Astrocyte of the cerebellum (primary cell): ENCODE results near the gene ZSWIM1.
A peak's percentile ranks its signal among the peaks of the same experiment; 100 is the strongest.

Source experiments
- DNase-seq: peaks from one replicate; pipeline ENCODE4 v3.0.0-alpha.2; 2011; ENCODE audit warnings: low read depth
- H3K4me3 ChIP-seq: 2 replicates; pipeline ENCODE4 v1.5.1; 2011; ENCODE audit warnings: mild to moderate bottlenecking, low read depth, low read length, moderate library complexity
- in situ Hi-C: cut with HindIII; loops from 2 replicates; pipeline ENCODE4 v1.10.0; 2017; ENCODE audit warnings: low sequenced_read_pairs
- TF ChIP-seq, protein P1 (sequence below): IDR thresholded peaks from 2 replicates; pipeline ENCODE4 v1.5.1; 2012; ENCODE audit warnings: low read length, low read depth, moderate library complexity, mild to moderate bottlenecking; ENCODE audit errors: missing control alignments

The ZSWIM1 gene

DNA sequence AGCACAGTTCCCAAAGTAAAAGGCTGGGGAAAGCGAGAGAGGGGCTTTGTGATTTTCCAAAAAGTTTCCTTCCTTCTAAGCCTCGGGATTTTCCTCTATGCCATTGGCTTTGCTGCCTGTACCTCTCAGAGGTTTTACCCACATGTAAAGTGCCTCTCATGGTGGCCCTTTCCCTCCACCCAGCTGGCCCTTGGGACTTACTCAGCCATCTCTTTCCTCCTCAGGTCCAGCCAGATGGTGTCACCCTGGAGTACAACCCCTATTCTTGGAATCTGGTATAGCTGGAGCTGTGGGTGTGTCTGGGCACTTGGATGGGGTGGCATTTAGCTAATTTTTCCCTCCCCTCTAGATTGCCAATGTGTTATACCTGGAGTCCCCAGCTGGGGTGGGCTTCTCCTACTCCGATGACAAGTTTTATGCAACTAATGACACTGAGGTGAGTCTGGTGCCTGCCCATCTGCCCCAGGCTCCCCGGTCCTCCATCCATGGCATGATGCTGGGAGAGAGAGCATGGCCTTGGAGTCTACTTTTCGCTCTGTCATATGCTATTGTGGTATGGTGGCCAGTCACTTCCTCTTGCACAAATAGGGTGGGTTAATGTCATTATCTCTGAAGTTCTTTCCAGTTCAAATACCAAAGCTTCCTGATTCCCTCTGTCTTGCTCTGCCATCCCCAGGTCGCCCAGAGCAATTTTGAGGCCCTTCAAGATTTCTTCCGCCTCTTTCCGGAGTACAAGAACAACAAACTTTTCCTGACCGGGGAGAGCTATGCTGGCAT lies 11.2 kb downstream of the ZSWIM1 start:
- DNase-seq, result no peak
- peak overlapping the region; percentile 78 for H3K4me3 ChIP-seq
- TF ChIP-seq, protein P1, sequence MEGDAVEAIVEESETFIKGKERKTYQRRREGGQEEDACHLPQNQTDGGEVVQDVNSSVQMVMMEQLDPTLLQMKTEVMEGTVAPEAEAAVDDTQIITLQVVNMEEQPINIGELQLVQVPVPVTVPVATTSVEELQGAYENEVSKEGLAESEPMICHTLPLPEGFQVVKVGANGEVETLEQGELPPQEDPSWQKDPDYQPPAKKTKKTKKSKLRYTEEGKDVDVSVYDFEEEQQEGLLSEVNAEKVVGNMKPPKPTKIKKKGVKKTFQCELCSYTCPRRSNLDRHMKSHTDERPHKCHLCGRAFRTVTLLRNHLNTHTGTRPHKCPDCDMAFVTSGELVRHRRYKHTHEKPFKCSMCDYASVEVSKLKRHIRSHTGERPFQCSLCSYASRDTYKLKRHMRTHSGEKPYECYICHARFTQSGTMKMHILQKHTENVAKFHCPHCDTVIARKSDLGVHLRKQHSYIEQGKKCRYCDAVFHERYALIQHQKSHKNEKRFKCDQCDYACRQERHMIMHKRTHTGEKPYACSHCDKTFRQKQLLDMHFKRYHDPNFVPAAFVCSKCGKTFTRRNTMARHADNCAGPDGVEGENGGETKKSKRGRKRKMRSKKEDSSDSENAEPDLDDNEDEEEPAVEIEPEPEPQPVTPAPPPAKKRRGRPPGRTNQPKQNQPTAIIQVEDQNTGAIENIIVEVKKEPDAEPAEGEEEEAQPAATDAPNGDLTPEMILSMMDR, result peak; percentile 31
- in situ Hi-C loops, result no loop called here

DNA sequence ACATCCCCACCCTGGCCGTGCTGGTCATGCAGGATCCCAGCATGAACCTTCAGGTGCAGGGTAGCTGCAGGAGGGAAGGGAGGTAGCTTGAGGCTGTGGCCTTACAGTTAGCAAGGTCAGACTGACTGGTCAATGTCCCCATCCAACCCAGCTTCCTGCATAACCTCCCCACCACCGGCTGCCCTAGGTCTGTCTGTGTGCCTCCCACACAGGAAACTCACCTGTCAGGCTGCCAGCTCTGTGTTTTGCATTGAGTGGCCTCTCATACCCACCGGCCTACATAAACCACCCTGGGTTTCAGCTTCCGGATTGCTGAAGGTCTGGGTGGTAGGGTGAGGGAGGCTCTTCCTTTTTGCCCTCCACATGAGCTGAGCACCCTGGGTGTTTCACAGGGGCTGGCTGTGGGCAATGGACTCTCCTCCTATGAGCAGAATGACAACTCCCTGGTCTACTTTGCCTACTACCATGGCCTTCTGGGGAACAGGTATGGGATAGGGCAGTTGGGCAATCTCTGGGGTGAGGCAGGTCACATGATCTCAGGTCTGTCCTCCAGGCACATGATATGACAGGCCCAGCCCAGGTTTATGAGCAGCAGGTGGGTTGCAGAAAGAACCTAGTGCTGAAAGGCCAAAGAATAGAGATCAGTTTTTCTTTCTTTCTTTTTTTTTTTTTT lies 11.9 kb downstream of the ZSWIM1 start:
- DNase-seq, result no peak
- TF ChIP-seq, protein P1, result no peak
- H3K4me3 ChIP-seq, result no peak overlapping the region
- in situ Hi-C loops, result no loop called here

DNA sequence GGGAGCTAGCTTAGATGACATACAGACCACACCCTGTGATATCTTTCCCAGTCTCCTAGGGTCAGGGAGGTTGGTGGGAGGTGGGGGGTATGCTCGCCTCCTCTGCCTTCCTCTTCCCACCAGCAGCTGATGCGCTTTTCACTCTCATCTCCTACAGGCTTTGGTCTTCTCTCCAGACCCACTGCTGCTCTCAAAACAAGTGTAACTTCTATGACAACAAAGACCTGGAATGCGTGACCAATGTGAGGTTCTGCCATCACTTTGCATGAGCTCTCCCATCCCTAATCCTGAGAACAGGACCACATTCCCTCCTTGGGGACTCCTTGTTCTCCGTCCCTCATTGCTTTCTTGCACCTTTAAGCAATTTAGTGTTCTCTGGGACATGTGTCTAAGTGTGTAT lies 12.8 kb downstream of the ZSWIM1 start:
- TF ChIP-seq, protein P1, result no peak
- in situ Hi-C loops, result no loop called here
- no peak overlapping the region for H3K4me3 ChIP-seq
- DNase-seq, result peak; percentile 31

DNA sequence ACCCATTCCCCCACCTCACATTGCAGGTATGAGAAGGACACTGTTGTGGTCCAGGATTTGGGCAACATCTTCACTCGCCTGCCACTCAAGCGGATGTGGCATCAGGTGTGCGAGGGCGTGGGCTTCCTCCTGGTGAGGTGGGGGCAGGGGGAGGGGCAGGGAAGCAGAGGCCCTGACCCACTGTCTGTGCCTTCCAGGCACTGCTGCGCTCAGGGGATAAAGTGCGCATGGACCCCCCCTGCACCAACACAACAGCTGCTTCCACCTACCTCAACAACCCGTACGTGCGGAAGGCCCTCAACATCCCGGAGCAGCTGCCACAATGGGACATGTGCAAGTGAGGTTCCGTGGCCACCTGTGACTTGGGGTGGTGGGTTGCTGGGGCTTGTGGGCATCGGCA lies 13.8 kb downstream of the ZSWIM1 start:
- no peak for DNase-seq
- in situ Hi-C loops, result no loop called here
- no peak overlapping the region for H3K4me3 ChIP-seq
- TF ChIP-seq, protein P1, result no peak

GRCh38 chr20:45896641-45897161 lies 15.7 kb downstream of the ZSWIM1 start:
- no peak for DNase-seq
- in situ Hi-C loops, result no loop called here
- no peak overlapping the region for H3K4me3 ChIP-seq
- TF ChIP-seq, protein P1, result no peak

DNA sequence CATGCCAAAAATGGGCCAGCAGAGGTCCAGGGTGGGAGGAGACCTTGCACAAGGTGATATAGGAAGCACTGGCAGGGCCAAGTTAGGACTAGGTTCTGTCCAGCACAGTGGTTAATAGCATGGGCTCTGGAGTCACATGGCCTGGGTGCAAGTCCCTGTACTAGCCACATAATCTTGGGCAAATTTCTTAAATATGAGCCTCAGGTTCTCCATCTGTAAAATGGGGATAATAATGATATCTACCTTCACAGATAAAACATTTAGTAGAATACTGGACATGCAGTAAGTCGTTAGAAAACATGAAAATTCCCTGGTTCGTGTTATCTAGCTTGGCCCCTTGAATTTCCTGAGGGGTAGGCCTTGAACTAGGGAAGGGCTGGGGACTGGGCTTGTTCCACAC lies 16.3 kb downstream of the ZSWIM1 start:
- in situ Hi-C loops, result no loop called here
- DNase-seq, result no peak
- TF ChIP-seq, protein P1, result no peak
- H3K4me3 ChIP-seq, result no peak overlapping the region
